Tibial artery (tissue), 4 donors: ENCODE measurements around the gene NECTIN1.
A peak's percentile ranks its signal among the peaks of the same experiment; 100 is the strongest.

Experiments used
- DNase-seq, 2 donors: peaks; one replicate each; pipeline ENCODE4 v3.0.0-alpha.2; 2019
- H3K27ac ChIP-seq, 2 donors: fragments of 200-600 bp; sonication (generic) in 1 of 2; 1 replicate in 1 of 2; 2 replicates in 1 of 2; pipeline ENCODE4 v1.5.1; 2018 to 2019; ENCODE audit warnings: mild to moderate bottlenecking in 1 of 2
- H3K27me3 ChIP-seq, 2 donors: fragments of 200-600 bp; sonication (generic) in 1 of 2; one replicate each; pipeline versions ENCODE4 v1.5.1 to v1.6.0; 2016 to 2019
- H3K36me3 ChIP-seq, 3 donors: fragments of 200-600 bp; sonication (generic) in 2 of 3; one replicate each; pipeline ENCODE4 v1.5.1; 2016 to 2019; ENCODE audit warnings: mild to moderate bottlenecking in 2 of 3
- H3K4me1 ChIP-seq, 4 donors: fragments of 200-600 bp; sonication (generic) in 2 of 4; 1 replicate in 3 of 4; 2 replicates in 1 of 4; pipeline ENCODE4 v1.5.1; 2016 to 2019
- H3K4me3 ChIP-seq, 2 donors: fragments of 200-600 bp; sonication (generic) in 1 of 2; 1 replicate in 1 of 2; 2 replicates in 1 of 2; pipeline ENCODE4 v1.5.1; 2018 to 2019; ENCODE audit warnings: mild to moderate bottlenecking in 2 of 2
- H3K9me3 ChIP-seq, 3 donors: fragments of 200-600 bp; sonication (generic) in 1 of 3; one replicate each; pipeline ENCODE4 v1.5.1; 2016 to 2019
- intact Hi-C: fragments of 100-400 bp; cut with DNase I; formaldehyde crosslinking; loops from one replicate; pipeline ENCODE4 v1.15.0; 2023; ENCODE audit warnings: low total_unique reads
- TF ChIP-seq, protein P1 (sequence below), 2 experiments: fragments of 200-600 bp in 1 of 2; fragments of 450-650 bp in 1 of 2; IDR thresholded peaks; one replicate each; pipeline ENCODE4 v1.5.1; 2017 to 2019; ENCODE audit warnings: antibody characterized with exemption in 2 of 2, mild to moderate bottlenecking in 1 of 2, moderate library complexity in 1 of 2

The NECTIN1 gene

DNA sequence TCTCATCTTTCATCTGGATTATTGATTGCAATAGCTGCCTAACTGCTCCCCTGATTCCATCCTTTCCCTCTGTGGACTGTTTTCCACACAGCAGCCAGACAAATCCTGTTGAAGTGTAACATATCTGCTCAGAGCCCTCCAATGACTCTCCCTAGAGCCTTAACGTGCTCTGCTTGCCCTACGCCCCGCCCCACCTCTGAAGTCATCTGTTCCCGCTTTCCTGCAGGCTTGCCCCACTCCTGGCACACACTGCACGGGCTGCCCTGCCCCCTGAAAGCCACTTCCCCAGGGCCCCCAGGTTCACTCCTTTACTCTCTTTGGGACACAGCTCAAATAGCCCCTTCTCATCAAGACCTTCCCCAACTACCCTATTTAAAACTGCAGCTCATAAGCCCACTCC, 59.5 kb downstream of the NECTIN1 start:
- intact Hi-C loops: loop anchor here (5.0 kb wide), 2 partner anchors 58 to 438 kb away; partner anchors contain the start of gene NECTIN1
- no peak for DNase-seq
- Histone ChIP-seq H3K27ac (no peak overlapping the region), H3K4me1 (peaks cover 0 to 21% (median 10%) of the 10 kb centered on the region in 4 donors), H3K4me3 (no peak overlapping the region), H3K9me3 (no peaks in the 10 kb centered on the region), H3K36me3 (peaks cover 0 to 19% (median 0%) of the 10 kb centered on the region in 3 donors), H3K27me3 (no peaks in the 10 kb centered on the region)
- TF ChIP-seq, protein P1, sequence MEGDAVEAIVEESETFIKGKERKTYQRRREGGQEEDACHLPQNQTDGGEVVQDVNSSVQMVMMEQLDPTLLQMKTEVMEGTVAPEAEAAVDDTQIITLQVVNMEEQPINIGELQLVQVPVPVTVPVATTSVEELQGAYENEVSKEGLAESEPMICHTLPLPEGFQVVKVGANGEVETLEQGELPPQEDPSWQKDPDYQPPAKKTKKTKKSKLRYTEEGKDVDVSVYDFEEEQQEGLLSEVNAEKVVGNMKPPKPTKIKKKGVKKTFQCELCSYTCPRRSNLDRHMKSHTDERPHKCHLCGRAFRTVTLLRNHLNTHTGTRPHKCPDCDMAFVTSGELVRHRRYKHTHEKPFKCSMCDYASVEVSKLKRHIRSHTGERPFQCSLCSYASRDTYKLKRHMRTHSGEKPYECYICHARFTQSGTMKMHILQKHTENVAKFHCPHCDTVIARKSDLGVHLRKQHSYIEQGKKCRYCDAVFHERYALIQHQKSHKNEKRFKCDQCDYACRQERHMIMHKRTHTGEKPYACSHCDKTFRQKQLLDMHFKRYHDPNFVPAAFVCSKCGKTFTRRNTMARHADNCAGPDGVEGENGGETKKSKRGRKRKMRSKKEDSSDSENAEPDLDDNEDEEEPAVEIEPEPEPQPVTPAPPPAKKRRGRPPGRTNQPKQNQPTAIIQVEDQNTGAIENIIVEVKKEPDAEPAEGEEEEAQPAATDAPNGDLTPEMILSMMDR (IDR thresholded peaks at IDR 0.05): no peak

DNA sequence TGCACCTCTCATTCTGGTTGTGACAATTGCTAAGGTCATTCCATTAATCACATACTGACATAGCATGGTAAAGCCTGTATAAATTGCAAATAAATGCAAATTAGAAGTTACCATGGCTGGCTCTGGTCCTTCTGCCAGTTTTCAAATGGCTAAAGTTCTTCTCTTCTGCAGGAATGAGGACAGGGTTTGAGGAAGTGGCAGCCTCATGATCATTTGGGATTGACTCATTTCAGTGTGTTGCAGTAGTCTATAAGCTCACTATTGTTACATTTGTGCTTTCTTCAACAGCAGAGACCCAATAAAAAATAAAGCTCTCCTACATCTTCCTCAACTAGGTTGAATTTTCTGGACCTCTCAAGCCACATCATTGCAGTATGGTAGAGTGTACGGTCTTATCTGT, 60.3 kb downstream of the NECTIN1 start:
- TF ChIP-seq, protein P1 (IDR thresholded peaks at IDR 0.05): no peak
- Histone ChIP-seq H3K4me1 (peaks cover 0 to 21% (median 10%) of the 10 kb centered on the region in 4 donors), H3K36me3 (peaks cover 0 to 16% (median 0%) of the 10 kb centered on the region in 3 donors), H3K9me3 (no peaks in the 10 kb centered on the region), H3K27me3 (no peaks in the 10 kb centered on the region), H3K4me3 (no peak overlapping the region), H3K27ac (no peak overlapping the region)
- no peak for DNase-seq
- intact Hi-C loops: loop anchor here (5.0 kb wide), 2 partner anchors 59 to 439 kb away; partner anchors contain the start of gene NECTIN1

GRCh38 chr11:119666463-119667131, 62.4 kb downstream of the NECTIN1 start:
- no peaks in the 10 kb centered on the region for H3K9me3 ChIP-seq
- TF ChIP-seq, protein P1 (IDR thresholded peaks at IDR 0.05): peak; percentile 97
- no peaks in the 10 kb centered on the region for H3K27me3 ChIP-seq
- DNase-seq: peak; percentile 65 to 83
- peaks cover 0 to 16% (median 7%) of the 10 kb centered on the region in 4 donors for H3K4me1 ChIP-seq
- H3K27ac ChIP-seq: no peak overlapping the region
- no peak overlapping the region for H3K4me3 ChIP-seq
- H3K36me3 ChIP-seq: peaks cover 0 to 18% (median 0%) of the 10 kb centered on the region in 3 donors
- intact Hi-C loops: loop anchor here (5.0 kb wide), 2 partner anchors 61 to 441 kb away; partner anchors contain the start of gene NECTIN1

GRCh38 chr11:119666061-119666460, 62.9 kb downstream of the NECTIN1 start:
- no peak for DNase-seq
- H3K27me3 ChIP-seq: no peaks in the 10 kb centered on the region
- H3K9me3 ChIP-seq: no peaks in the 10 kb centered on the region
- H3K4me1 ChIP-seq: peaks cover 0 to 11% (median 2%) of the 10 kb centered on the region in 4 donors
- H3K27ac ChIP-seq: no peak overlapping the region
- intact Hi-C loops: loop anchor here (5.0 kb wide), 2 partner anchors 61 to 441 kb away; partner anchors contain the start of gene NECTIN1
- H3K4me3 ChIP-seq: no peak overlapping the region
- H3K36me3 ChIP-seq: peaks cover 0 to 23% (median 0%) of the 10 kb centered on the region in 3 donors
- TF ChIP-seq, protein P1 (IDR thresholded peaks at IDR 0.05): no peak

DNA sequence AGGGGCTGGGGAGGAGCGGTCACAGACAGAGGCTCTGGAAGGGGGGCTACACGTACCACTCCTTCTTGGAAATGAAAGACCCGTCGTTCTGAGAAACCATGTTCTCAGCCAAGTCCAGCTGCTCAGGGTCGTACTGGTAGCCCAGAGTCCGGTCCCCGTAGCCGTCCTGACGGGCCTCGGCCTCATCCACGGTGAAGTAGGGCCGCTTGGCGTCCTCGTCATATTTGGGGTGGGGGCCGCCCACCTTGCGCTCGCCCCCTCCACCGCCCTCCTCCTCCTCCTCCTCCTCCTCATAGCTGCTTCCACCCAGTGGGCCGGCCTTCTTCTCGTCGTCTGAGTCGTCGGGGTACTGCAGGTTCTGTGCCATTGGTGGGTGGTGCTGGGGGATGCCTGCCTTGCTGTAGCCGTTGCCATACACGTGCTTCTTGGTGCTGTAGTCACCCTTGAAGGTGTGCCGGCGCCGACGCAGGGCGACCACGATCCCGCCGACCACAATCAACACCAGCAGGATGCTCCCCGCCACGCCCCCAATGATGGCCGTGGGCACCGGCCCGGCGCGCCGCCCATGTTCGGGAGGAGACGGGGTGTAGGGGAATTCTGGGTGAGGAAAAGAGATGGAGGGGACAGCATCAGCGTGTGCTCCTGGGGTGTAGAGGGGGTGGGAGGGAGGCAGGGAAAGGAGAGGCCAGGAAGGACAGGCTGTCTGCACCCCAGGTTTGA, 64.1 kb downstream of the NECTIN1 start:
- Histone ChIP-seq H3K4me1 (peaks cover 0 to 10% (median 0%) of the 10 kb centered on the region in 4 donors), H3K27me3 (no peaks in the 10 kb centered on the region), H3K9me3 (no peaks in the 10 kb centered on the region), H3K27ac (no peak overlapping the region), H3K4me3 (no peak overlapping the region), H3K36me3 (peaks cover 0 to 24% (median 0%) of the 10 kb centered on the region in 3 donors)
- TF ChIP-seq, protein P1 (IDR thresholded peaks at IDR 0.05): no peak
- DNase-seq: no peak
- intact Hi-C loops: loop anchor here (5.0 kb wide), 2 partner anchors 62 to 442 kb away; partner anchors contain the start of gene NECTIN1
